GM21619 (cell line): ENCODE measurements around the gene CDKAL1.

Source experiments
- ATAC-seq: cut with Tn5 transposase; IDR thresholded peaks from one replicate; pipeline ENCODE4 v1.9.1; 2021; ENCODE audit not compliant: unreplicated experiment

CDKAL1 gene

DNA sequence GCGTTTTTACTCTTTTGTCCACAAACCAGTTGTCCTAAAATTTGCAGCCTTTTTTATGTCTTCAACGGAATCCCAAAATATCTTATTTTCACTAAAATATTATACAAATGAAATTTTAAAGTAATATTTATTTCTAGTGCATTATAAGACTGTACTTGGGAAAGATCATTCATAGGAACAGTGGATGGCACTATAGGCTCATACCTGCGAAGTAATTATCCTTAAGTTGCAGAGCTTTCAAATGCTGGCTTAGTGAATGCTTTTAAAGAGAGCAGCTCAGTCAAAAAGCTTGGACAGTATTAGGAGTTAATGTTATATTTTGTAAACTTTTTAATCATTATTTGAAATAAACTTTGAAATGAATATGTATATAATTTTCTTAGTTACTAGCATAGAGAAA is 254.9 kb downstream of the CDKAL1 start:
- ATAC-seq, result no peak

DNA sequence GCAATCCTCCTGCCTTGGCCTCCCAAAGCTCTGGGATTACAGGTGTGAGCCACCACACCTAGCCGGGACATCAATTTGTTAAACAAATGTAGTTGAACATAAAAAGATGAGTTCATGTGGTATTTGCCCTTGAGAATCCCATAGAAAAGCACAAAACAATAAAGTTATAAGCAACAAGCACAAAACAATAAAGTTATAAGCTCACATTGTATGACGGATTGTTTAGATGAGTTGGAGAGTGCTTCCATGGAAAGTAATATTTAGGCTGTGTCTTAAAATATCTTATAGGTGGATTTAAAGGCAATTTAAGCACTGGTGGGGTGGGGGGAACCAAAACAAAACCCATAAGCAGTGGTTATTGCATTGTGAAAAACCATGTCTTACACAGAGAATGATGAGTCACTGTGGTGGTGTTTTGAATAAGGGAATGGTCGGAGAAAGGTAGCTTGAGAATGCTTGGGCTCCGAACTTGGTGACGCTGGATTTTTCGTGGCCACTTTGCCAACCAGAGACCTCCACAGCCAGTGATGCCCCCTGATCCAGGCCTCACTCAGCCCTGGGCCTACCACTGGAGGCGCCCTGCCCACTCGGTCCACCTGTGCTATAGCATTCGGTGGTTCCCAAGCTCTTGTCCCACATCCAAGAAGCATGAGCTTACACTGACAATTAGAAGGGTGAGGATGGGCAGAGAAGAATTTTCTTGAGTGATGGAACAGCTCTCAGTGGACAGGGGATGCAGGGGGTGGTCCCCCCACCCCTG is 256.0 kb downstream of the CDKAL1 start:
- ATAC-seq, result no peak

- ATAC-seq, result no peak
Observed at GRCh38 chr6:20791074-20791473, 256.8 kb downstream of the CDKAL1 start.

DNA sequence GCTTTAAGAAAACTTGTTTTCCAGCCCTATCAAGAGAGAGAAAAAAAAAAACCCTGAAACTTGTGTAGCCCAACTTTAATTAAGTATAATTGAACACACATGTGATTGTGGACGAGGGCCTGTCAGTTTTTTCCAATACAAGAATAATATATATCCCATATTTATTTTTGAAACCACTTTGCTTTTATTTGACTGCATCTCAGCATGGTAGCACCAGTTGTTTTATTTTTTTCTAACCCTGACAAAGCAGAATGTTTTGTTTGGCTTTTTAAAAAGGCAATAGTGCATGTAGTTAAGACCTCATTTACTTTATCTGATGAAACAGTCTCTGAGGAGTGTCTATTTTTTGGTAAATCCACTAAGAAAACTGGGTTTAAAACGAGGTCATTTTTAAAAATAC is 257.7 kb downstream of the CDKAL1 start:
- no peak for ATAC-seq

GRCh38 chr6:20793174-20793573 is 258.9 kb downstream of the CDKAL1 start:
- no peak for ATAC-seq

- ATAC-seq, result no peak
Observed at GRCh38 chr6:20797597-20797996, 263.3 kb downstream of the CDKAL1 start.

DNA sequence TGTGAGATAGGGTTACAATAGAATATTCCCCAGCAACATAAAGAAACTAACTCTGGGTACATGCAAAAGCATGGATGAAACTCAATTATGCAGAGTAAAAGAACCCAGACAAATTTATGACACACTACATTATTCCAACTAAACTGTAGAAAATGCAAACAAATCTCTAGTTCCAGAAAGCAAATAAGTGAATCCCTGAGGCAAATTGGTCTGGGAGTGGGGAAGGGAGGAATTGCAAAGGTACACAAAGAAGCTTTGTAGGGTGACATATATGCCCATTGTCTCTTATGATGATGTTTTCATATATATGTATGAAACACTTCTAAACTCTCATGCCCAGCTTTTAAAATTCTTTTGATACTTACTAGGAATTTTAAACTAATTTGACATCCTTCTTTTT is 266.0 kb downstream of the CDKAL1 start:
- ATAC-seq, result no peak

GRCh38 chr6:20800653-20801052 is 266.4 kb downstream of the CDKAL1 start:
- ATAC-seq, result no peak

- no peak for ATAC-seq
Observed at GRCh38 chr6:20801595-20801994, 267.3 kb downstream of the CDKAL1 start.

- no peak for ATAC-seq
Observed at GRCh38 chr6:20802596-20802995, 268.3 kb downstream of the CDKAL1 start.

DNA sequence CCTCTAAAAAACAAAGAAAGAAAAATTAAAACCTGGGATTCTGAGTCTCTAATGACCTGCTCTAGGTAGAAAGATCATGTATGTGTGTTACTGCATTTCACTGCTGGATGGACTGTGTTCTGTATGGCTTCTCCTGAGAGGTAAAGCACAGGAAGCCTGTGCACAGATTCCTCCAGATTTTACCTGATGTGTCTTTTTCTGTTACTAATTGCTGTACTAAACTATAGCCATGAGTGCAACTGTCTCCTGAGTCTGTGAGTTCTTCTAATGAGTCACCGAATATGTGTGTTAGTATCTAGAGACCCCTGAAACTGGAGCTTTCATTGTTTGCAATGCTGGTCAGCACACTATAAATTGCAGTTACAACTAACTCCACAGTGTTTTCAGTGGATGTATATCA is 270.8 kb downstream of the CDKAL1 start:
- ATAC-seq, result peak; percentile 78

DNA sequence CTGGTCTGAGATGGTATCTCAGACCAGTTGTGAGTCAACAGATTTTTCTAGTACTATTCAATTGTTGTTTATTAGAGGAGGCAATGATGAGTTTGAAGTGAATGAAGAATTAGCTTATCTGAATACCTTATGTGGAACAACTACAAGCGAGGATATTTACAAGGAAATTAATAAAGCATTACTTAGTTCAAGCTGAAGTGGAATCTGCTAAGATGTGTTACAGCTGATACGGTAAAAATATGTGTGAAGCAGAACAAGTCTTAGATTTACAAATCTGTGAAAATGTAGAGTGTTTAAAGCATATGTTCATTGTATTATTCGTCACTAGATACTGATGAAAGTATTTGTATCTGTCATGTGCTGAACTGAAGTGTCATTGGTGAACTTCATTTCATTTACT is 272.4 kb downstream of the CDKAL1 start:
- ATAC-seq, result no peak

DNA sequence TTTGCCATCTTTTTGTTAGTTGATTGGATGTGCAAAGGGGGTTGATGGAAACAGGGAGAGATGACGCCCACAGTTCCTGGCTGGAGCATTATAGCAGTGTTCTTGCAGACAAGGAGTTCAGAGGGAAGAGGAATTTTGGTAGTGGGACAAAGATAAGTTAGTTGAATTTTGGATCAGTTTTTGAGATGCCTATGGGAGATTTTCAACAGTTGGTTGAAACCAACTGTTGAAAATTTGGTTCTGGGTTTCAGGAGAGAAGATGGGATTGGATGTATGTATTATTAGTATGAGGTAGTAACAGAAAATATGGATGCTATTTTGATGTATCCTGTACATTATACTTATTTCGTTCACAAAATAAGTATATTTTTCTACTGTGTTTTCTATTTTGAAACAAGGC is 274.2 kb downstream of the CDKAL1 start:
- ATAC-seq, result no peak

DNA sequence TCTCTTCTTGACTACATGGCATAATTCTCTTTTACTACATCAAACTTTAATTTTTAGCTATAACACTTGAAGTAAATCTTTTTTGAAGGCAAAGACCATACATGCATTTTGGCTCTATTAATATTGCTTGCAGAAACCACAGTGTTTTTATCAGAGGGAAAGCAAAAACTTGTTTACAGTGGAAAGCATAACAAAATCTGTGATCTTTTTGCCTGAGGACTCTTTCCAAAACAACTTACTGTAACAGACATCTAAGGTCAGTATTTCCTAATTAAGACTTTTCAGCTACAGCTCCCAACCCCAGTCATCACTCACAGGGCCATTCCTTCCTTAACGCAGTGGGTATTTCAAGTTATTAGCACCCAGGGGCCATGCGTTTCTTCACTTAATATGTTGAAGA is 274.7 kb downstream of the CDKAL1 start:
- ATAC-seq, result no peak

DNA sequence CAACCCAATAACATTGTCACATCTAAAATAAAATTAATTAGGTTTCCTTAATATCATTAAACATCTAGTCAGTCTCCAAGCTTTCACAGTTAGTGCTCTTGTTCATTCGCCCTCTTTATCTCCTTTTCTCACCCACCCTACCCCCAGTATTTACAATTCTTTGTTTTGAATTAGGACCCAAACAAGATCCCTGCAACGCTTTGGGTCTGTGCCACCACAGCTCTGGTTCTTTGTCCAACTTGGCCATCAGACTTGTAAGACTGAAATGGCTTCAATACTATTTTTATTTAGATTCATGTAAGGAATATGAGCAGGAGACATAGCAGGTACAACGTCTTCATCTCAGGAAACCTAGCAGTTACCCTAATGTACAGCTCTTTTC is 276.5 kb downstream of the CDKAL1 start:
- ATAC-seq, result no peak

DNA sequence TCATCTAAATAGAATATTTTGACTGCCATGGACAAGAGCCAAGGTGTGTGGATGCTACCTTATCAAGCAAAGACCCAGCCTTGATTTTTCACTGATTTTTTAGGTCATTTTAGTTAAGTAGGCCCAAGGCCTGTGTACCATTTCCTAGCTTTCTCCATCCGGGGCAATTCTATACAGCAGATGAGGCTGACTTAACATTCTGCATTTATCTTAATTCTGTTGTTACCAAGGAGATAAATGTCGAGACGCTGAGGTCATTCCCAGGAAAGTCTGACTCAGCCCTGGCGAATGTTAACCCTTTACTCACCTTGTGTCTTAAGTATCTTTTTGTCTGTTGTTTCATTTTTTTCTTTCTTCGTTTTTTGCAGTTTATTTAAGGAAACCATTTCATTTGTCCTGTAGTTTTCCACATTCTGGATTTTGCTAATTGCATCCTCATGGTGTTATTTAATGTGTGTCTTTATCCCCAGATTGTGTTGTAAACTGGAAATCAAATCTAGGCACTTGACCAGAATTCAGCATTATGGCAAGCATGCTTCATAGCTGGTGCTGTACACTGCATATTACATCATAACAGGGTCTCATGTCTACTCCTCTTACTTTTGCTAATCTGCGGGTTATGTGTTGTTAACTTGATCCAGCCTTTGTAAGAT is 277.0 kb downstream of the CDKAL1 start:
- ATAC-seq, result no peak

DNA sequence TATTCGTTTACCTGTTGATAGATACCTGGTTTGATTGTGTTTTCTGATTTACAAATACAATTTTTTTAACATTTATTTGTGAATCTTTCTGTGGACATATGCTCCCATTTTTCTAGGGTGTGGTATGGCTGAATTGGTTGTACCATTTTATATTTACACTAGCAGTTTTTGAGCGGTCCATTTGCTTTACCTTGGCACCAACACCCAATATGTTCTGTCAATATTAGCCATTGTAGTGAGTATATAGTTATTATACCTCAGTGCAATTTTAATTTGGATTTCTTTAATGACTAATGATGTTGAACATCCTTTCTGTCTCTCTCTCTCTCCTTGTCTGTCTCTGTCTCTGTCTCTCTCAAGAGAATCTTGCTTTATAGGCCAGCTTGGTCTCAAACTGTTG is 278.5 kb downstream of the CDKAL1 start:
- no peak for ATAC-seq

GRCh38 chr6:20814494-20814893 is 280.2 kb downstream of the CDKAL1 start:
- ATAC-seq, result no peak

GRCh38 chr6:20816126-20816525 is 281.9 kb downstream of the CDKAL1 start:
- ATAC-seq, result no peak

- no peak for ATAC-seq
Observed at GRCh38 chr6:20817806-20818320, 283.6 kb downstream of the CDKAL1 start.

DNA sequence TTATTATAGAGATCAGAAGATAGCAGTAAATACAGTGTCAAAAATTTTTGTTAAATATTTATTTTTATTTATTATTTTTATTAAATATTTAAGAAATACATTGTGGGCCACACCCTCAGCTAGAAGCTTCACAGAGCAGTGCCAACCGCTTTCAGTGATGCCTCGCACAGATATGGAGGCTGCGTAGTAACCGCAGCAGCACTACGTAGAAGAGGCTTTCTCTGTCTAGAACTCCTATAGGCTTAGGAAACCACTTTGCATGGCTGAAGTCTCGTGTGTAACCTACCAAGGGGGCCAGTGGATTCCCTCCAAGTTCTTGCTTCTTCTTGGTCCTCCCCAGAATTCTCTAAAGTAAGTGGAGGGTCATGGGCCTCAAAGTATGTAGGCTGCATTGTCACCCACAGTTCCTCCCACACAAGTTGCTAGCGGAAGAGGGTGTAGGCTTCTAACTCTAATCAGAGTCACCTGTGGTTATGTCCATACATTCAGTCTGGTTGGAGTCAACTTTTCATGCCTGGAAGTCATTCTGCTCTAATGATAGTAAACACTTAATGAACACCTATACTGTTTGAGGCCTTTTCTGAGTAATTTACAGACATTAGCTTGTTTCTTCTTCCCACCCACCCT is 285.6 kb downstream of the CDKAL1 start:
- no peak for ATAC-seq

DNA sequence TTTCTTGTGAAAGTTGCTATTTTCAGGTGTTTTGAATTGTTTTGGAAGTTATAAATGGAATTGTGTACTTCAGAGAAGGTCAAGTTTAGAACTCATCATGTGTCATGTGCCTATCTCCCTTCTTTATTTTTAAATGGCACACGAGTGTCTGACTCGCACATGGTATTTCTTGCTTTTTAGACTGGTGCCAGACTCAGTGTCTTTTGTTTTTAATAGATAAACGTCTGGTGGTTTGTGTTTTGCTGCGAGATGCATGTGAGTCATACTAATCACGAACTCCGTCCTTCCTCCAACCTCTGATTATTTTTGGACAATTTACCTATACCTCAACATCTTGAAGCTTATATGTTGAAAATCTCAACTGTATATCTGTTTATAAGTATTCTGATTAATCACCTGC is 292.1 kb downstream of the CDKAL1 start:
- ATAC-seq, result no peak
